Left hindlimb (tissue), 1 donor: ENCODE results near the gene GFOD2.

Experiments
- DNase-seq: peaks from one replicate; pipeline ENCODE4 v3.0.0-alpha.2; 2018

The GFOD2 gene

DNA sequence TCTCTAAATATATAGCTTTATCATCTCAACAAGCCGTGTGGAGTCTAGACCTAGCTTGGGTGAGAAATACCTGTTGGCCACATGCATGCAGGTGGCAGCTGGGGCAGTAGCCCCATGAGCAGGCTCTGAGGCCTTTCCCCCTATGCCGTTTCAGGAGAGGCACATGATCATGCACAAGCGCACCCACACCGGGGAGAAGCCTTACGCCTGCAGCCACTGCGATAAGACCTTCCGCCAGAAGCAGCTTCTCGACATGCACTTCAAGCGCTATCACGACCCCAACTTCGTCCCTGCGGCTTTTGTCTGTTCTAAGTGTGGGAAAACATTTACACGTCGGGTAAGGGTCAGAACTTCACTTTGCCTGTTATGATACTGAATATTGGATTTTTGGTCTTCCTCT is 90.9 kb downstream of the GFOD2 start:
- DNase-seq = no peak
